ENCODE measurements around the gene PRMT2. TPM values are rescaled to one million over a fixed set of nuclear protein-coding genes. Genes with fewer than 3 reads are reported as not detected.

The PRMT2 gene
- total RNA-seq, 1 experiment from 2014 or later = 53.7 TPM

DNA sequence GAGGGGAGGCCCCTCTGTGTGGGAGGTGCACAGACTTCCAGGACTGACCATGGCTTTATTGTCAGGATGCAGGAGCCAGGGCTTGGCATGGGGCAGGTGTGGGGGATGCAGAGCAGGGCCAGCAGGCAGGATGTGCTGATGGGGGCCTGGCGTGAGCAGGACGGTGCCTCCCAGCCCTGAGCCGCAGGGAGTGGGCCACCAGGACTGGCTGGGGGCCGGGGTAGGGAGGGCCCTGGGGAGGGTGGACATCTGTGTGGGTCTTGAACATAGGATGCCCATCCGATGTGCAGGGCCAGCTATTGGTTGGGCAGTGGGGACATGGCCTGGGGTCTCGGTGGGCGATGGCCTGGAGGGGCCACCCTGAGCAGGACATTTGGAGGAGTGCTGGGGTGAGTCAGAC, 15.6 kb downstream of the PRMT2 start:
- no peak for ATAC-seq
- Mint-ChIP-seq H3K4me1 (no peaks in the 10 kb centered on the region), H3K9me3 (peaks cover 24% of the 10 kb centered on the region), H3K4me3 (no peak overlapping the region), H3K36me3 (peaks cover 86% of the 10 kb centered on the region), H3K27me3 (ENCODE audit: low read depth) (no peaks in the 10 kb centered on the region), H3K27ac (no peak overlapping the region)
- ChIA-PET CTCF (interaction anchor here (0.6 kb wide), 1 partner anchor 423 kb away, joined by 3 read pairs; no protein-coding TSS in a partner anchor), POLR2A (no interaction called here)
- no peak for TF ChIP-seq ARID4B (CRISPR knock-in tag; IDR thresholded peaks at IDR 0.05; ENCODE audit: borderline replicate concordance)
- TF ChIP-seq, protein P1, sequence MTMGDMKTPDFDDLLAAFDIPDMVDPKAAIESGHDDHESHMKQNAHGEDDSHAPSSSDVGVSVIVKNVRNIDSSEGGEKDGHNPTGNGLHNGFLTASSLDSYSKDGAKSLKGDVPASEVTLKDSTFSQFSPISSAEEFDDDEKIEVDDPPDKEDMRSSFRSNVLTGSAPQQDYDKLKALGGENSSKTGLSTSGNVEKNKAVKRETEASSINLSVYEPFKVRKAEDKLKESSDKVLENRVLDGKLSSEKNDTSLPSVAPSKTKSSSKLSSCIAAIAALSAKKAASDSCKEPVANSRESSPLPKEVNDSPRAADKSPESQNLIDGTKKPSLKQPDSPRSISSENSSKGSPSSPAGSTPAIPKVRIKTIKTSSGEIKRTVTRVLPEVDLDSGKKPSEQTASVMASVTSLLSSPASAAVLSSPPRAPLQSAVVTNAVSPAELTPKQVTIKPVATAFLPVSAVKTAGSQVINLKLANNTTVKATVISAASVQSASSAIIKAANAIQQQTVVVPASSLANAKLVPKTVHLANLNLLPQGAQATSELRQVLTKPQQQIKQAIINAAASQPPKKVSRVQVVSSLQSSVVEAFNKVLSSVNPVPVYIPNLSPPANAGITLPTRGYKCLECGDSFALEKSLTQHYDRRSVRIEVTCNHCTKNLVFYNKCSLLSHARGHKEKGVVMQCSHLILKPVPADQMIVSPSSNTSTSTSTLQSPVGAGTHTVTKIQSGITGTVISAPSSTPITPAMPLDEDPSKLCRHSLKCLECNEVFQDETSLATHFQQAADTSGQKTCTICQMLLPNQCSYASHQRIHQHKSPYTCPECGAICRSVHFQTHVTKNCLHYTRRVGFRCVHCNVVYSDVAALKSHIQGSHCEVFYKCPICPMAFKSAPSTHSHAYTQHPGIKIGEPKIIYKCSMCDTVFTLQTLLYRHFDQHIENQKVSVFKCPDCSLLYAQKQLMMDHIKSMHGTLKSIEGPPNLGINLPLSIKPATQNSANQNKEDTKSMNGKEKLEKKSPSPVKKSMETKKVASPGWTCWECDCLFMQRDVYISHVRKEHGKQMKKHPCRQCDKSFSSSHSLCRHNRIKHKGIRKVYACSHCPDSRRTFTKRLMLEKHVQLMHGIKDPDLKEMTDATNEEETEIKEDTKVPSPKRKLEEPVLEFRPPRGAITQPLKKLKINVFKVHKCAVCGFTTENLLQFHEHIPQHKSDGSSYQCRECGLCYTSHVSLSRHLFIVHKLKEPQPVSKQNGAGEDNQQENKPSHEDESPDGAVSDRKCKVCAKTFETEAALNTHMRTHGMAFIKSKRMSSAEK (CRISPR knock-in tag; IDR thresholded peaks at IDR 0.05; ENCODE audit: borderline replicate concordance) = no peak
- no peak for TF ChIP-seq USF2 (CRISPR knock-in tag; IDR thresholded peaks at IDR 0.05)
- DNase-seq (ENCODE audit: low spot score) = no peak

DNA sequence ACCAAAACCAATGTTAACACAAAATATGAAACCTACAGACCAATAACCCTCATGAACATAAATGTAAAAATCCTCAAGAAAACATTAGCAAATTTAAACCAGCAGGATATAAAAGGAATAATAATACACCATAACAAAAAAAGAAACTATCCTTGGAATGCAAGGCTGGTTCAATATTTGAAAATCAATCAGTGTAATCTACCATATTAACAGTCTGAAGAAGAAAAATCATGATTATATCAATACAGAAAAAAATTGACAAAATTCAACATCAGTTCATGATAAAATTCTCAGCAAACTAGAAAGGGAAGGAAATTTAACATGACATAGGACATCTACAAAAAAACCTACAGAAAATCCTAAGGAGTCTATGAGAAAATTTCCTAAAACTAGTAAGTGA, 19.8 kb downstream of the PRMT2 start:
- peaks cover 32% of the 10 kb centered on the region for H3K9me3 Mint-ChIP-seq
- no peak overlapping the region for H3K27ac Mint-ChIP-seq
- peaks cover 67% of the 10 kb centered on the region for H3K36me3 Mint-ChIP-seq
- no peak for ATAC-seq
- H3K4me3 Mint-ChIP-seq = no peak overlapping the region
- H3K27me3 Mint-ChIP-seq (ENCODE audit: low read depth) = no peaks in the 10 kb centered on the region
- H3K4me1 Mint-ChIP-seq = no peaks in the 10 kb centered on the region
- ChIA-PET CTCF (no interaction called here), POLR2A (no interaction called here)
- DNase-seq (ENCODE audit: low spot score) = no peak
- no peak for TF ChIP-seq ZNF423 (CRISPR knock-in tag; IDR thresholded peaks at IDR 0.05)
- TF ChIP-seq CBFB (CRISPR knock-in tag; IDR thresholded peaks at IDR 0.05; ENCODE audit: low read depth) = no peak
- TF ChIP-seq IRF2 (CRISPR knock-in tag; IDR thresholded peaks at IDR 0.05; ENCODE audit: borderline replicate concordance, low read depth) = no peak
- no peak for TF ChIP-seq ZNF219 (CRISPR knock-in tag; IDR thresholded peaks at IDR 0.05; ENCODE audit: borderline replicate concordance)
- TF ChIP-seq ATF2 (CRISPR knock-in tag; IDR thresholded peaks at IDR 0.05; ENCODE audit: borderline replicate concordance, low read depth) = no peak
- TF ChIP-seq FOXK1 (CRISPR knock-in tag; IDR thresholded peaks at IDR 0.05) = no peak
- TF ChIP-seq, protein P2, sequence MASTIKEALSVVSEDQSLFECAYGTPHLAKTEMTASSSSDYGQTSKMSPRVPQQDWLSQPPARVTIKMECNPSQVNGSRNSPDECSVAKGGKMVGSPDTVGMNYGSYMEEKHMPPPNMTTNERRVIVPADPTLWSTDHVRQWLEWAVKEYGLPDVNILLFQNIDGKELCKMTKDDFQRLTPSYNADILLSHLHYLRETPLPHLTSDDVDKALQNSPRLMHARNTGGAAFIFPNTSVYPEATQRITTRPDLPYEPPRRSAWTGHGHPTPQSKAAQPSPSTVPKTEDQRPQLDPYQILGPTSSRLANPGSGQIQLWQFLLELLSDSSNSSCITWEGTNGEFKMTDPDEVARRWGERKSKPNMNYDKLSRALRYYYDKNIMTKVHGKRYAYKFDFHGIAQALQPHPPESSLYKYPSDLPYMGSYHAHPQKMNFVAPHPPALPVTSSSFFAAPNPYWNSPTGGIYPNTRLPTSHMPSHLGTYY (CRISPR knock-in tag; IDR thresholded peaks at IDR 0.05) = no peak
- TF ChIP-seq ZNF396 (CRISPR knock-in tag; IDR thresholded peaks at IDR 0.05; ENCODE audit: borderline replicate concordance) = no peak
- TF ChIP-seq FOXP4 (CRISPR knock-in tag; IDR thresholded peaks at IDR 0.05) = no peak
- no peak for TF ChIP-seq ATF3 (CRISPR knock-in tag; conservative IDR thresholded peaks at IDR 0.05)
- no peak for TF ChIP-seq EMX1 (CRISPR knock-in tag; IDR thresholded peaks at IDR 0.05)
- TF ChIP-seq NR3C1 (CRISPR knock-in tag; conservative IDR thresholded peaks at IDR 0.05; ENCODE audit: low read depth) = no peak
- no peak for TF ChIP-seq JAZF1 (CRISPR knock-in tag; IDR thresholded peaks at IDR 0.05)
- no peak for TF ChIP-seq ZMAT4 (CRISPR knock-in tag; IDR thresholded peaks at IDR 0.05)
- no peak for TF ChIP-seq ETV6 (CRISPR knock-in tag; IDR thresholded peaks at IDR 0.05)
- no peak for TF ChIP-seq ZNF121 (CRISPR knock-in tag; IDR thresholded peaks at IDR 0.05)
